HUES64 (cell line): ENCODE measurements around the gene PFKFB4. TPM values are rescaled to one million over a fixed set of nuclear protein-coding genes. Genes with fewer than 3 reads are reported as not detected.

Experiments
- H3K27ac ChIP-seq: 2 replicates; pipeline ENCODE4 v1.7.0; 2013; ENCODE audit warnings: low read depth, low read length, inconsistent platforms
- H3K27me3 ChIP-seq: 2 replicates; pipeline ENCODE4 v1.6.1; 2013; ENCODE audit warnings: mild to moderate bottlenecking, low read length; ENCODE audit not compliant: insufficient read depth
- H3K36me3 ChIP-seq: 2 replicates; pipeline ENCODE4 v1.6.1; 2013; ENCODE audit warnings: mild to moderate bottlenecking, low read length; ENCODE audit not compliant: insufficient read depth
- H3K4me1 ChIP-seq: 2 replicates; pipeline ENCODE4 v1.6.1; 2013; ENCODE audit warnings: mild to moderate bottlenecking, low read length, moderate library complexity; ENCODE audit not compliant: insufficient read depth
- H3K4me3 ChIP-seq: 2 replicates; pipeline ENCODE4 v1.5.1; 2013; ENCODE audit warnings: mild to moderate bottlenecking, low read length, moderate library complexity
- H3K9ac ChIP-seq: 2 replicates; pipeline ENCODE4 v1.6.1; 2013; ENCODE audit warnings: mild to moderate bottlenecking, low read depth, low read length
- H3K9me3 ChIP-seq: 2 replicates; pipeline ENCODE4 v1.6.1; 2013; ENCODE audit warnings: low read depth, low read length; ENCODE audit not compliant: insufficient read depth
- WGBS: fragments of 150-250, 120-280 bp; methylation state at CpG from one replicate; pipeline ENCODE4 v1.1.7; 2013; ENCODE audit warnings: missing lambda C conversion rate; 5-methylcytosine and 5-hydroxymethylcytosine counted together
- polyA plus RNA-seq, 2 experiments: library from polyadenylated mRNA; stranded (reverse); fragments of 50-300 nt; gene quantifications; one replicate each; pipeline ENCODE4 v1.2.3, GENCODE V29; 2013

PFKFB4 gene
- polyA plus RNA-seq (2013, experiment 1 of 2): 11.2 TPM
- 17.4 TPM for polyA plus RNA-seq (2013, experiment 2 of 2)

DNA sequence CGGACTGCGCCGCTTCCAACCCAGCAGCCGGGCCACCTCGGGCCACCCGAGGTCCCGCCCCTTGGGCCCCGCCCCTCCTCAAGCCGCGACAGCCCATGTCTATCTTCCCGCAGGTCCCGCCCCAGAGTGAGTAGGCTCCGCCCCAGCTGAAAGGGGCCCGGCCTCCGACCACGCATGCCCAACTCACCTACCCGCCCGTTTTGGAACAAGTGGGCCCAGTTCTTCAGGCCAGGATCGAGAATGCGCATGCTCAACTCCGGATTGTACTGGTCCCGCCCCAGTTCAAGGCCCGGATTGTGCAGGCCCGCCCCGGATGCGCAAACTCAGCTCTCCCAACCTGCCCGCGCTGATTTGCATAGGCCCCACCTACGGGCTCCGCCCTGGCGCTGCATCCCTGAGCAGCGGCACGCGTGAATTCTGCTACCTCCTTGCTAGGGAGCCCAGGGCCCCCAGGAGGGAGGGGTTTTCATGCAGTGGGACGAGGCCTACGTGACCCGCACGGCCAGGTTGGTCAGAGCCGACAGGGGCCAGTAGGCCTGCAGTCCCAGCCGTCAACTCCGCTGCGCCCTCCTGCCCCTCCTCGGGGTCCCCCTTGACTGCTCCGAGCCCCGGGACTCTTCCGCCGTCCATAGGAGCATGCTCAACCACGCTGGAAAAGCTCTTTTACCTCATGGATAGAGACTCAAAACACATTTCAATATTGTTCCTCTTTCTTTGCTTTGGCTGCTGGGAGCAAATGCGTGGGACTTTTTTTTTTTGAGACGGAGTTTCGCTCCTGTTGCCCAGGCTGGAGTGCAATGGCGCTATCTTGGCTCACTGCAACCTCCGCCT is at the start of gene PFKFB4:
PFKFB4 (minus strand) TSS at position 8 of the 831 bp plus-strand sequence. CDS start 26 bp downstream, outside the sequence.
- Histone ChIP-seq H3K4me3 (peak within 1 kb of the TSS; percentile 68), H3K27ac (peak within 1 kb of the TSS; percentile 74), H3K9ac (peak within 1 kb of the TSS; percentile 67), H3K9me3 (no peaks in the 10 kb centered on the region), H3K36me3 (peaks cover 19% of the 10 kb centered on the region; the same call in 1 of the 2 replicates), H3K27me3 (no peaks in the 10 kb centered on the region), H3K4me1 (peaks cover 33% of the 10 kb centered on the region)
- 5% methylated on average over 53 of the region's 53 CpGs for WGBS

DNA sequence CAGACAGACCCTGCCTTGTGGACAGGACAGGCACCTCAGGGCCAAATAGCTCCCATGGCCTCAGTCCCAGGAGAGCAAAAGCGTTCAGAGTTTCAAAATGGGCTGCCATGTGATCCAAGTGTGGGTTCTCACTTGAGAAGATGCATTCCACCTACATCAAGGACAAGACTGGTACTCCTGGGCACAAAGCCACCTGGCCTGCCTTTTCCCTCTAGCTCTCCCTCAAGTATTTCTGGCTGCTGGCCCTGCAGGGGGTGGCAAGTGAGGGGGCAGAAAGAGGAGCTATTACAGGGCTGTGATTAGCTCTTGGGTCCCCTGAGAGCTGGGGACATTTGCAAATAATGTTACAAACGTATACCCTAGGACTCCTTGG is 45.0 kb upstream of the PFKFB4 start:
- no peaks in the 10 kb centered on the region for H3K4me1 ChIP-seq
- 91% methylated on average over 2 of the region's 2 CpGs for WGBS
- H3K9ac ChIP-seq: no peak overlapping the region
- H3K36me3 ChIP-seq: peaks cover 90% of the 10 kb centered on the region
- H3K27me3 ChIP-seq: no peaks in the 10 kb centered on the region
- H3K4me3 ChIP-seq: no peak overlapping the region
- H3K9me3 ChIP-seq: no peaks in the 10 kb centered on the region
- no peak overlapping the region for H3K27ac ChIP-seq

DNA sequence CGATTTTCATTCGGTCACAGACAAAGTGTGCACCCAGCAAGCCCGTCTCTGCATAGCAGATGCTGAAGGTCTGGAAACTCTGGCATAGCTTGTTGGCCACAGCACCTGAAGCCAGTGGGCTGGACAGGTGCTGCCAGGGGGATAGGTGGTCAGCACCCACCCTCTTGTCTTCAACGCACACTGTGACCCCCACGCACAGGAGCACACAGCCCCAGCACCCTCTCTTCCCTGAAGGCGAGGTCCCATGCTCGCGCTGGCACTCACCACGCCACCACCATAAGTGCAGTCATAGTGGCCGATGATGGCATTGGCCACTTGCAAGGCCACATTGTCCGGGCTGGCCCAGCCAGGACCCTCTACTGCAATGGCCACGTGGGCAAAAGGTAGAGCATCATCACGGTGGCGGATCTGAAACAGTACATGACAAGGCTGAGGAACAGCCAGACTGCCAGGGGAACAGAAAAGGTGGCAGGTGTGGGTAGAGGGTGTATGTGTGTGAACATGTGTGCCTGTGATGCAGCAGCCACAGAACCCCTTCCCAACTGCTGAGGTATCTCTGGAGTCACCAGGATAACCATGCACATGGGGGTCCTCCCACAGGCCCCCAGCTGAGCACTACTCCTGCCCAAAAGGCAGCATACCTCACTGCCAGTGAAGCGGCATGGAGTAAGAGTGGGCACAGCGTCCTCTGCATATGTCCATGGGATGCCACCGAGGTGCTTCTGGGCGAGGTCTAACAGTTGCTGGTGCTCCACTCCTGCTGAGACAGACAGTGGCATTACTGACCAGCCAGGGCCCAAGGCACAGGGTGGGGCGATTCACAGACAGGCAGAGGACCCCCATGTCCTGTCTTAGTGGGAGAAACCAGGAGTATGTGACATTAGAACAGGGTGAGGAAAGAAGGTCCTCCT is 44.4 kb upstream of the PFKFB4 start:
- Histone ChIP-seq H3K27me3 (no peaks in the 10 kb centered on the region), H3K27ac (no peak overlapping the region), H3K4me3 (no peak overlapping the region), H3K9me3 (no peaks in the 10 kb centered on the region), H3K9ac (no peak overlapping the region), H3K4me1 (peaks cover 6% of the 10 kb centered on the region), H3K36me3 (peaks cover 83% of the 10 kb centered on the region)
- 95% methylated on average over 19 of the region's 19 CpGs for WGBS

DNA sequence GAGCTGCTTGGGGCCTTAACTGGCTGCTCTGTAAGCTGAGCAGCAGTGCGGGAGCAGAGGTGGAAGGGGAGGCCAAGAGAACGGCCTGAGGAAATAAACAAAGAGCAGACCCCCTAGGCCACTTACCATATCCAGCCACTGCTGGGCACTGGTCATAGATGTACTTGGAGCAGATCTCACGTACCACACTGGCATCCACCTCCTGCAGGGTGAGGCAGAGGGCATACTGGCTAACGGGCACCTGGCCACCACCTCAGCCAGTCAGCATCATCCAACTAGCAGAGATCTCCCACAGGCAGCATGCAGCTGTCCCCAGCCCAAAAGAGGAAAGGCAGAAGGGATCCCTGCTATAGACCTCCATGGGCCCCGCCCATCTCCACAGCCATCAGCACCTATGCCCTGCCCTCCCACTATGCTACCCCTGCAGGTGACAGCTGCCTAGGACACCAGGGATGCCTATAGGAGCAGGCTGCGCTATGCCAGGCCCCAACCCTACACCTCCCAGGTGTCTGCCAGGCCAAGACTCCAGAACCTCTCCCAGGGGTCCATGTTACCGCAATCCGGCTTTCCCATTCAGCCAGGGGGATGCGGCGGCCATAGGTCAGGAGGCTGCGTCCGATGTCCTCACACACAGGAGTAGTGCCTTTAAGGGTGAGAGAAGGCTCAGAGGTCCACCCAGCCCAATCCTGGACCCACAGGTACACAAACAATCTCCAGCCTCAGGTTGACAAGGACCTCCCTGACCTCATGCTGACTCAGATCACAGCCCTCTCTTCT is 43.1 kb upstream of the PFKFB4 start:
- Histone ChIP-seq H3K9ac (no peak overlapping the region), H3K9me3 (no peaks in the 10 kb centered on the region), H3K4me3 (no peak overlapping the region), H3K36me3 (peaks cover 70% of the 10 kb centered on the region), H3K4me1 (peaks cover 12% of the 10 kb centered on the region), H3K27me3 (peaks cover 4% of the 10 kb centered on the region; the same call in 1 of the 2 replicates), H3K27ac (no peak overlapping the region)
- 91% methylated on average over 12 of the region's 12 CpGs for WGBS

DNA sequence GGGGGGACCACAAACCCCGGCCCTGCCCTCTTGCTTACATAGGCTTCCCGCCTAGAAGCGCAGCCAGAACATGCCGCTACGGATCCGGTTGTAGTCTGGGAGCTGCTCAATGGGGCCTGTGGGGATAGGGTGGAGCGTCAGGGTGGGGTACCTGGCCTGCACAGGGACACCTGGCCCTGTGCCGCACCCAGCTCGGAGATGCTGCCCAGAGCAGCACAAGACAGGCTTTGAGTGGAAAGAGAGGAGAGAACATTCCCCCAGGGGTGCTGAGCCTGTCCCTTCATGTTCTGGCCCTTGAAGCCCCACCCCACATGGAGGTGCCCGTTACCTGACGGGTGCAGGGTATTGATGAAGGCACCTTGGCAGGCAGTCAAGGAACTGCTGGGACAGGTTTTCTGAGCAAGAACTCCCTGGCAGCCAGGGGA is 42.5 kb upstream of the PFKFB4 start:
- Histone ChIP-seq H3K27me3 (peaks cover 10% of the 10 kb centered on the region; the same call in 1 of the 2 replicates), H3K27ac (peak overlapping the region; percentile 16; the same call in 1 of the 2 replicates), H3K36me3 (peaks cover 64% of the 10 kb centered on the region), H3K4me1 (peaks cover 17% of the 10 kb centered on the region), H3K4me3 (no peak overlapping the region), H3K9me3 (no peaks in the 10 kb centered on the region), H3K9ac (no peak overlapping the region)
- 94% methylated on average over 11 of the region's 11 CpGs for WGBS

DNA sequence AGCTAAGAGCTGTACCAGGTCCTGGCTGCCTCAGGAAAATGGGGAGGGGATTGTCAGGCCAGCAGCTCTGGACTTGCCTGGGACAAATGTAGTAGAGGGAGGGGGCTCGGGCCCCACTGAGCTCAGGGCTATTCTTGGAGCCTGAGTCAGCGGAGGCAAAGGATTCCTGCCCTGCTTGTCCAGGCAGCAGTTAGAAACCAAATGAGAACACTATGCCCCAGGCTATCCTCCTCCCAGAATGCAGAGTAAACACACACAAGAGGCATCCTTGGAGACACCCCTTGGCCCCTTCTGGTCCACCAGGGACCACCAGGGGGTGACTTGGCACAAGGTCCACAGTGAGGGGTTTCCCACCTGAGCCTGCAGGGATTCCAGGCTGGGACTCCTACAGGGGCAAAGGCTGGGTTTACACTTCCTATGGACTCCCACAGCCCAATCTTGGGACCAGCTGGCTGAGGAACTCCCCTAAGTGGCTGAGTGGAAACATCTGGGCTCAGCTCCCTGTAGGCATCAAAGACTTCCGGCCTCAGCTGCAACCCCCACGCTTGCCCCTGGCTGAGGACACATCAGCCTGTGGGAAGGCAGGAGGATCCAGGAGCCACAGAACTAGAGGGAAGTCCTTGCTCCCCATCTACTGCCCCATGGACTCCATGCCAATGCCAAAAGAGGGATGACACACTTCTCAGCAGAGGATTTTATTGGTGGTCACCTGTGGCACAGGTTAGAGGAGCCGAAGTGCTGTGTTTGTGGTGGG is 41.9 kb upstream of the PFKFB4 start:
- H3K4me1 ChIP-seq: peaks cover 19% of the 10 kb centered on the region
- no peak overlapping the region for H3K4me3 ChIP-seq
- H3K36me3 ChIP-seq: peaks cover 58% of the 10 kb centered on the region
- peak overlapping the region; percentile 54 for H3K27ac ChIP-seq
- peaks cover 16% of the 10 kb centered on the region; the same call in 1 of the 2 replicates for H3K27me3 ChIP-seq
- H3K9ac ChIP-seq: no peak overlapping the region
- 79% methylated on average over 5 of the region's 5 CpGs for WGBS
- no peaks in the 10 kb centered on the region for H3K9me3 ChIP-seq

DNA sequence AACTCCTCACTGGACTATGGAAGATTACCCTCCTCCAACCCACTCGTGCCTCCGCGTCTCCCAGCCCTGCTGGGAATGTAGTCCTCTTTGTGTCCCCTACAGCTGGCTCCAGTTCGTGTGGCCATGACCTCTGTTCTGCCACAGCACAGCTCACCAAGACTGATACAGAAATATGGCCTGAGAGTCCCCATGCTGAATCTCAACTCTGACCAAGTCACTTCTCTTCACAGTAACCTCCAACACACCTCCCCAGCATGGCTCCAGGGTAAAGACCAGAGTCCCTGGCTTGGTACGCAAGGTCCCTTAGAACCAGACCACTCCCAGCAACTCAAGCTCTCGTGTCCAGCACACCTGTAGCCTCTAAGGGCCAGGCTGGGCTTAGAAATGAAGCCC is 40.8 kb upstream of the PFKFB4 start:
- Histone ChIP-seq H3K36me3 (peaks cover 47% of the 10 kb centered on the region), H3K9me3 (no peaks in the 10 kb centered on the region), H3K27ac (no peak overlapping the region), H3K9ac (no peak overlapping the region), H3K4me3 (no peak overlapping the region), H3K27me3 (peaks cover 17% of the 10 kb centered on the region; the same call in 1 of the 2 replicates), H3K4me1 (peaks cover 19% of the 10 kb centered on the region)
- WGBS: 95% methylated on average over 6 of the region's 6 CpGs

DNA sequence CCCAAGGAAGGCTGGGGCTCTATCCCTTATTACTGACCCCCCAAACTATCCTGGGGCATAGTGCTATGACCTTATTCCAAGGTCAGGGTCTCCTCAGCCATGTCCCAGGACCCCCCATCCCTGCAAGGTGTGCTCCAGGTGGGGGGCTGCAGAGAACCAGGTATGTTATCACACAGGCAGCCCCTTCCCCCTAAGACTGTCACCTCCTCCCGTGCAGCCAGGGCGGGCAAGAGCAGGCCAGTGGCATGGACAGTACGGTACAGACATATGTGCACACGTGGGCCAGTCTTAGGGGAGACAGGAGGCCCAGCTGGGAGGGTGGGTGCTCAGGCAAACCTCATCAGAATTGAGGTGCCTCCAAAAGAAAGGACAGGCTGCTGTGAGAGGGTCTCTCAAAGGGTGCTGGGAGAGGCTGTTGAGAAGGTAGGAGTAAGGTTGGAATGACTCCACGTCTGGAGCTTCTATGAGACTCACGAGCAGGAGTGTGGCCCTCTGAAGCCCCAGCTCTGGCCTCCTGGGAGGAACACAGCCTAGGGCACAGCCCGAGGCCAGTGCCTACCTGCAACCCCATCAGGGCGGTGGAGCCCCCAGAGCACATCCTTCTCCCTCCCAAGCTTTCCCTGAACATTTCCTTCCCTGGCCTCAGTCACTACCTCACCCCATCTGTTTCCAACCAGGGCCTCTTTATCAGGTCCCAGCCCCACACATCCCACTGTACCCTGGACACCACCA is 40.2 kb upstream of the PFKFB4 start:
- Histone ChIP-seq H3K4me1 (peaks cover 19% of the 10 kb centered on the region), H3K36me3 (peaks cover 44% of the 10 kb centered on the region), H3K4me3 (no peak overlapping the region), H3K9ac (no peak overlapping the region), H3K27me3 (peaks cover 17% of the 10 kb centered on the region; the same call in 1 of the 2 replicates), H3K27ac (peak overlapping the region; percentile 62; the same call in 1 of the 2 replicates), H3K9me3 (no peaks in the 10 kb centered on the region)
- WGBS: 91% methylated on average over 8 of the region's 8 CpGs

DNA sequence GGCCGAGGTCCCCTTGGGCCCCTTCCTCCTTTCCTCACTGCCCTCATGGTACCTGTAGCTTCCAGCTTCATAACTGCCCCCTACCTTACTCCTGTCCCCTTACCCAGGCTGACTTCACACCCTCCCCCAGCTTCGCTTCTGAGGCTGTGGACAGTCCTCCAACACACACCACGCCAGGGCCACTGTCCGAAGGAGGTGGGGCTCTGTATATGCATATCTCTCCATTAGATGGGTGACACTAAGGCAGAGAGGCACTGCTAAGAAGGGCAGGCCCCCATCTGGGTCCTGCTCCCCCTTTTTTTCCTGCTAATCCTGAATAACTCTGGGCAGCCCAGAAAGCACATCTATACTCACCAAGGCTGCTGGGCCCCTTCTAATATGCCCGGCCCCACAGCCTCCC is 39.6 kb upstream of the PFKFB4 start:
- Histone ChIP-seq H3K4me1 (peaks cover 19% of the 10 kb centered on the region), H3K9ac (peak overlapping the region; percentile 22; the same call in 1 of the 2 replicates), H3K27ac (peak overlapping the region; percentile 62), H3K36me3 (peaks cover 40% of the 10 kb centered on the region), H3K9me3 (no peaks in the 10 kb centered on the region), H3K4me3 (no peak overlapping the region), H3K27me3 (peaks cover 17% of the 10 kb centered on the region; the same call in 1 of the 2 replicates)
- 62% methylated on average over 5 of the region's 5 CpGs for WGBS
